T1000 (cell line): ENCODE measurements around the gene ELMO3.

Experiments
- DNase-seq: peaks from one replicate; lab custom pipeline; 2025; ENCODE audit warnings: mixed read lengths; lab: John Stamatoyannopoulos, UW

ELMO3 gene

GRCh38 chr16:67199011-67199807 is at the start of gene ELMO3:
TSS of gene ELMO3 (plus strand) at chr16:67199131. CDS start at chr16:67199327, 196 bp downstream.
- DNase-seq = no peak

GRCh38 chr16:67149276-67150046 is 49.5 kb upstream of the ELMO3 start:
- DNase-seq = no peak

GRCh38 chr16:67150047-67150832 is 48.7 kb upstream of the ELMO3 start:
- DNase-seq = no peak

- peak; percentile 51 for DNase-seq
Observed at GRCh38 chr16:67150833-67151396, 48.0 kb upstream of the ELMO3 start, which contains the start of gene B3GNT9. TSS of gene B3GNT9 (minus strand) at chr16:67150998. CDS start at chr16:67150485, 513 bp downstream.

GRCh38 chr16:67151431-67152097 is 47.4 kb upstream of the ELMO3 start:
- no peak for DNase-seq

GRCh38 chr16:67154578-67155294 is 44.2 kb upstream of the ELMO3 start:
- no peak for DNase-seq

GRCh38 chr16:67155295-67156142 is 43.4 kb upstream of the ELMO3 start:
- DNase-seq = peak; percentile 44

GRCh38 chr16:67156143-67156844 is 42.6 kb upstream of the ELMO3 start:
- DNase-seq = no peak

GRCh38 chr16:67157106-67157748 is 41.7 kb upstream of the ELMO3 start:
- no peak for DNase-seq

- DNase-seq = no peak
Observed at GRCh38 chr16:67157892-67158635, 40.9 kb upstream of the ELMO3 start.

GRCh38 chr16:67158637-67159600 is 40.0 kb upstream of the ELMO3 start:
- DNase-seq = no peak

- DNase-seq = no peak
Observed at GRCh38 chr16:67161595-67162058, 37.3 kb upstream of the ELMO3 start.

GRCh38 chr16:67162506-67163163 is 36.3 kb upstream of the ELMO3 start:
- DNase-seq = no peak

GRCh38 chr16:67163164-67163998 is 35.5 kb upstream of the ELMO3 start:
- no peak for DNase-seq

- DNase-seq = no peak
Observed at GRCh38 chr16:67163999-67164558, 34.9 kb upstream of the ELMO3 start.
